COLO668 (cell line): Measurements from ENCODE around the gene TSEN54.
A peak's percentile ranks its signal among the peaks of the same experiment; 100 is the strongest.

Source experiments
- DNase-seq: peaks from one replicate; lab custom pipeline; 2025; ENCODE audit not compliant: unreplicated experiment; lab: John Stamatoyannopoulos, UW

The TSEN54 gene

DNA sequence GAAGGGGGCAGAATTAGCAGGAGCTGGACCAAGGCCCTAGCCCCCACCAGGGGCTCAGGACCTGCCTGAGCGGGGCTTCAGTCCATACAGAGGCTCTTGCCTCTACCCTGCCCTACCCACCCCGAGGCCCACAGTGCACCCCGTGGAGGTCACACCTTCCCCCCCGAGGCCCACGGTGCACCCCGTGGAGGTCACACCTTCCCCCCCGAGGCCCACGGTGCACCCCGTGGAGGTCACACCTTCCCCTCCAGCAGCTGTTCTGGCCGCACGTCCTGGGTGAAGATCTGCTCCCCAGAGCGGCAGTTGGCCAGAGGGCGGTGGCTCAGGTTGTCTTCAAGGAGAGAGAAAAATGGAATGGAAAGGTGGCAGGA is 12.4 kb upstream of the TSEN54 start:
- DNase-seq: no peak

DNA sequence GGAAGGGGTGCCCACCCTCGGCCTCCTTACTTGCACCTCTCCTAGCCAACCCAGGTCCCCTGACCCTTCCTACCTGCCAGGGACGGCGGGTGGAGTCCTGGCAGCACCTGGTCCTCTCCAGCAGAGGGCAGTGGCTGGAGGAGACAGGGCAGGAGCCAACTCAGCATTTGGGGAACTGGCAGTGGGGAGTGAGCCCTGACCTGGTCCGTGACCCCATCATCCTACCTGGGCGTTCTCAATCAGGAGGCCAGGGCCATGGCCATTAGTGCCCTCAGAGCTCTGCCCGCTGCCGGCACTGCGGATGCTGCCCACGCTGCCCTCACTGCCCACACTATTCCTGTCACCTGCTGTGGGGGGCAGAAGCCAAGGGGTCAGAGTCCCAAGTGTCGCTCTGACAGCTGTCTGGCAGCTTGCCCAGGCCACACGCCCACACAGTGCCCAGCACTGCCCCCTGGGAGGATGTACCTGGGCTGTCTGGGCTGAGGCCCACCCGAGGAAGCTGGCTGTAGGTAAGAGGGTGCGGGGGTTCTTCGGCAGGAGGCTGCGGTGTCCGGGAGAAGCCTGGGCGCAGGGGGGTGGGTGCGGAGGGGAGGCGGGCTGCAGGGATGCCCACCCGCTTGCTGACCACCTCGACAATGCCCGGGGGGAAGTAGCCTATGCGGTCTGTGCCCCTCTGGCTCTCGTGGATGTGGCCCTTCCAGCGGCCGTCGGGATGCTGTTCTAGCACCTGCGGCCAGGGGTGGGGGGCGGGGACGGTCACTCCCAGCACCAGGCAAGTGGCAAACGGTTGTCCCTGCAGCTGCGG is 11.8 kb upstream of the TSEN54 start:
- DNase-seq: peak; percentile 24

DNA sequence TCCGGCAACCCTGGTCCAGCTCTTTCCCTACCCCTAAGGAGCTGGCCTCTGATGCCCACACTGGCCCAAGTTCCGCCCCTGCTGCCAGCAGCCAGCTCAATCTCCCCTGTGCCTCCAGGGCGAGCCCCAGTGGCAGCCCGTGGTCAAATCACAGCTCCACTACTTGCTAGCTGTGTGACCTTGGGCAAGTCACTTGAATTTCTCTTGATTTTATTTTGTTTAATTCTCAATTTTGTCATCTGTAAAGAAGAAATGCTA is 11.2 kb upstream of the TSEN54 start:
- DNase-seq: no peak

DNA sequence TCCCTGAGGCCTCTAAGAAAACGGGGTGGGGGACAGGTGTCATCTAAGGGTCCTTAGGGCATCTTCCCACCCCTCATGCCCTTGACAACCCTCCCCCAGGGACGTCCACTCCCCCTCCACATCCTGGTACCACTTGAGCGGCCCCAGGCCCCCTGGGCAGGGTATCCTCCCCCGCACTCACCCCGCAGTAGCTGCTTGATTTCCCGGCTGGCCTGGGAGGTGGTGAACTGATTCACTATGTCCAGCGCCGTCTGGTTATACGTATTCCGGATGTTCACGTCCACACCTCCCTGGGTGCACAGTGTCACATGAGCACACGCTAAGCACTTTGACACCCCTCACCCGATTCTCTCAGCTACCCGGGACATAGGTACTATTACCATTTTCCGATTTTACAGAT is 10.7 kb upstream of the TSEN54 start:
- DNase-seq: no peak

DNA sequence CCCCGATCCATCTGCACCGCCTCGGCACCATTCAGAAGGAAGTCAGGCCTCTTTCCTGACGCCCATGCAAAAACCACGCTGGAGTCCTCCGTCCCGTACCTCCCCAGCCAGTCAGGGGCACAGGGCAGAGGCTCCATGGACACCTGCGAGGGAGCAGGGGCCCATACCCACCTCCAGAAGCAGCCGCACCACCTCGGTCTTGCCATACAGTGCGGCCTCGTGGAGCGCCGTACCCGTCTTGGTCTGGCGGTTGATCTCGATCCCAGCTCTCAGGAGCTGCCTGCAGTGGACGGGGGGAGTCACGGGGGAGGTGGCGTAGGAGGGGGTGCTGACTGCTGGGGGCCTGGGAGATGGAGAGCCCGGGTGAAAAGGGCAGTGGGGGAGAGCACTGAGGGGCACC is 10.2 kb upstream of the TSEN54 start:
- no peak for DNase-seq

DNA sequence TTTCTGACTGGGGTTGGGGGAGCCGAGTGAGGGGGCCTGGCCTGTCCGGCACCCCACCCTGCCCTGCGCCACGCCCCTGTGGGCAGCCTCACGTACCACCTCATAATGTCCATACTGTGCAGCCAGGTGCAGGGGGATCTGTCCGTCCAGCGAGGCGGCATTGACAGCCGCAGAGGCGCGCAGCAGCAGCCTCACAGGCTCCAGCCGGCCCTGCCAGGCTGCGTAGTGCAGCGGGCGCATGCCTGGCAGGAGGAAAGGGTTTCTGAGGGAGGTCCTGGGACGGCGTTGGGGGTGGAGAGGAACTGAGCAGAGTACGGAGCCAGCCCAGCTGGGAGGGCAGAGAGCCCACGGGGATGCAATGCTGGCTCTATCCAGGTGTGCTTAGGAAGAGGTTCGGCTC is 9.4 kb upstream of the TSEN54 start:
- DNase-seq: no peak

DNA sequence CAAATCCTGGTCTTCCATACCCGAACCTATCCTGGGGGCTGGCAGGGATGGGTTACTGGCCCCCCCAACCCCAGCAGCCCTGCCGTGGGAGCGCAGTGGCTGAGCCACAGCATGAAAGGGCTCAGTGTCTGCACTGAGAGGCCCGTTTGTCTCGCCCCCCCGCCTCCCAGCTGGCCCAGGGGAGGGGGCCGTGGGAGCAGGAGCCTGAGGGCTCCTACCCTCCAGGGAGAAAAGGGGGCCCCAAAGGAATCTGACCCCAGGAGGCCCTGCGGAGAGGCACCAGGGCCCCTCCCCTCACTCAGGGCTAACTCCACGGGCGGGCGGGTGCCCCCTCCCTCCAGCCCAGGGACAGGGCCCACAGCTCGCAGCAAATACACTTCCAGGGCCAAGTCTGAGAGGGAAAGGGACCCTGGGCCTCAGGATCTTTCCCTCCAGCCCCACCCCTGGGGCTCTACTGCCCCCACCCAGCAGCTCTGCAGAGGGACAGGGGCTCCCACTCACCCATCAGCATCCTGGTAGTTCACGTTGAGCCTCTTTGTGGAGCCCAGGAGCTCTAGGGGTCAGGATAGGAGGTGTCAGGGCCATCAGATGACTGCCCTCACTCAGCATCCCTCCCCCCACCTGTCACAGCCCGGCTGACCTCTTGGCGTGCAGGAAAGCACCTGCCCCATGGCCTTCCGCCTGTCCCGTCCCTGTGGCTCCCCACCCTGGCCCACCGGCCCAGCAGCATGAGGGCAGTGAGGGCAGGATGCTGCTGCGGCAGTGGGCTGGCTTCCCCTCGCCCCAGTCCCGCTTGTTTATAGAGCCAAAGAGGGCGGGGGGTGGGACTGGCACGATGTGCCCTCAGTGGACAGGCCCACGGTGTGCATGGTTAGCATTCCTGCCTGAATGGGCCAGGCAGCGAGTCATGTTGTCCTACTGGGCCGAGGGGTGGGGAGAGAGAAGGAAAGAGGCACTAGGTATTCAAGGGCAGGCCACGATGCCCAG is 8.3 kb upstream of the TSEN54 start:
- DNase-seq: no peak

DNA sequence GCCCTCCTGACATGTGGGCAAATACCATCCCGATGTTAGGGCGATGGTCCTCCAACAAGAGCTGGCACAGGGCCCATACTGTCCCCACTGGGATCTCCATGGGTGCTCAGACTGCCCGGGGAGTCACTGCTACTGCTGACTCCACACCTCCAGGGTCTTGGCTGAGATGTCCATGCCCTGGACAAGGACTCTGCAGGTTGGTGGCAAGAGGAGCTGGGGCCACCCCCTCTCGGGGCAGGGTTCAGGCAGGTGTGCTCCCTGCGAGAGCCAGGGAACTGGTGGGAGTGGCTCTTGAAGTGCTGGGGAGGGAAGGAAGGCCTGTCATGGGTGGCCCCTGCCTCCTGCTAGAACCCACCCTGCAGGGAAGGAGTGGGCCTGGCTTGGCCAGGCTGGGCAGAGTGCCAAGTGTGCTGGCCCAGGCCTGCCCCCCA is 7.4 kb upstream of the TSEN54 start:
- no peak for DNase-seq

DNA sequence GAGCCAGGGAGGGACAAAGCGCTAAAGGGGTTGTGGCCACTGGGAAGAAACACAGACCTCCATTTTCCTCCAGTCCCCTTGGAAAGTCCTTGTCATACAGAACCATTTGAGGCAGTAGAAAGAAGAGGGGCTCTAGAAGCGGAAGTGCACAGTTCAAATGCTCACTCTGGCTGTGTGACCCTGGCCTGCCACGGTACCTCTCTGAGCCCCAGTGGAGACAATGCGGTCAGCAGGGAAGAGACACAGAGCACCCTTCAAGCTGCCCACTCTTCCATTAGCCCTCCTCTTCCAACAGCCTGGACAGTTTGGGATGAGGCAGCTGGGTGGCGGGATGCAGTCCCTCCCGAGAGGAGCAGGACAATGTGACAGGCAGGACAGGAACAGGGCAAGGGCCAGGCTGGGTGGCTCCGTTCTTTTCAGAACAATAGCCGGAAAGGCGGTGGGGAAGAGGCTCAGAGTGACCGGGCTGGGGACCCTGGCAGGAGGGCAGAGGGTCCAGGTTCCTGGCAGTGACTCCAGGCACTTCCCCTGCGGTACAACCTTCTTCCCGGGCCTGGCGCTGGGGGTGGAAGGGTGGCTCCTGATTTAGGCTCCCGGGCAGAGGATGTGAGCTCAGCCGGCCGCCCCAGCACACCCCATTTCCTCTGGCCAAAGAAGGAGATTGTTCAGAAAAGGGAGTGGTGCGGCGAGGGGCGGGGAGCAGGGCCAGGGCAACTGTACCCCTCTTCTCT is 6.6 kb upstream of the TSEN54 start:
- DNase-seq: no peak

DNA sequence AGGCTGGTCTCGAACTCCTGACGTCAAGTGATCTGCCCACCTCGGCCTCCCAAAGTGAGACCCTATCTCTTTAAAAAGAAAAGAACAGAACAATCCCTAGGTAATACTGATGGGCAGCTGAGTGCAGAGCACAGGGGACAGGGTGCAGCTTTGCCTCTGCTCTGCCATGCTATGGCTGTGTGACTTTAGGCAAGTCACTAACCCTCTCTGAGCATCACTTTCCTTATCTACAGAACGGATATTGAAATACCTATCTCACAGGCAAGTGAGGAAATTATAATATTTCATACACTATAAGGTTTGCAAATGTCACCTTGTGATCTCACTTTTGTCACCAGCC is 5.1 kb upstream of the TSEN54 start:
- DNase-seq: no peak

DNA sequence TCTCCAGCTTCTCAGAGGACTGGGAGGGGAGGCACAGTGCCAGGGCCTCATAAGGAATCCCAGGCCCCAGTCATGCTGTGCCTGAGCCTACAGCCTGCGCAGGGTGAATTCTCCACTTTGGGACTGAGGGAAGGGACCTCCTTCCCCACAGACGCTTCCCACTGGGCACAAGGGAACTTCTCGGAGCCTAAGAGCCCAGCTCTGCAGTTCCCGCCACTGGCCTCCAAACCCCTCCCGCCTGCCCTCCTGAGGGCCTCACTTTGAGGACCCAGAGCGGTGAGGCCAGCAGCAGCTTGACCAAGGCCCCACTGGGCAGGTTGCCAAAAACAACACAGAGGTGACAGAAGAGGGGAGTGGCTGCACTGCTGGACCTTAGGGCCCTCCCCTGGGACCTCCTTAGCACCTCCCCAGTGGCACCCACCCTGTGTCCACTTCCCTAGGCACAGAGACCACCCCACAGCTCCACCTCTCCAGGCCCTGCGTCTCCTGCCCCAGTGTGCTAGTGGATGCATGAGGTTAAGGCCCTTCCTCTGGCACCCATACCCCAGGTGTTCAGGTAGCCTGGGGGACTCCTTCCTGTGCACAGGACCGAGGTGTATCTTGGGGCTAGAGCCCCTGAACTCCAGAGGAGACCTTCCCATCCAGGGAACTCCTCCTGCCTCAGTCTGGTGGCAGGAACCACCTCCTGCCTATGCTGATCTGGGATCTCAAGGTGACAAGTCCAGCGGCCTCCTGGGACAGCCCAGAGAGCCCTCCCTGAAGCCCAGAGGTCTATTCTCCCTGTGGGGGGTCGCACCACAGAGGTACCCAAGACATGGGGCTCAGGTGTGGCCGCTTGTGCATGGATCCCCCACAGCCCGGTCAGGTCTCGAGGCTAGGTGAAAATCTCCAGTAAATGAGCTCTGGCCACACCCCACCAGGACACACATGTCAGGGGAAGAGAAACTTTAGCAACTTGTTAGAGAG is 4.4 kb upstream of the TSEN54 start:
- DNase-seq: peak; percentile 38

DNA sequence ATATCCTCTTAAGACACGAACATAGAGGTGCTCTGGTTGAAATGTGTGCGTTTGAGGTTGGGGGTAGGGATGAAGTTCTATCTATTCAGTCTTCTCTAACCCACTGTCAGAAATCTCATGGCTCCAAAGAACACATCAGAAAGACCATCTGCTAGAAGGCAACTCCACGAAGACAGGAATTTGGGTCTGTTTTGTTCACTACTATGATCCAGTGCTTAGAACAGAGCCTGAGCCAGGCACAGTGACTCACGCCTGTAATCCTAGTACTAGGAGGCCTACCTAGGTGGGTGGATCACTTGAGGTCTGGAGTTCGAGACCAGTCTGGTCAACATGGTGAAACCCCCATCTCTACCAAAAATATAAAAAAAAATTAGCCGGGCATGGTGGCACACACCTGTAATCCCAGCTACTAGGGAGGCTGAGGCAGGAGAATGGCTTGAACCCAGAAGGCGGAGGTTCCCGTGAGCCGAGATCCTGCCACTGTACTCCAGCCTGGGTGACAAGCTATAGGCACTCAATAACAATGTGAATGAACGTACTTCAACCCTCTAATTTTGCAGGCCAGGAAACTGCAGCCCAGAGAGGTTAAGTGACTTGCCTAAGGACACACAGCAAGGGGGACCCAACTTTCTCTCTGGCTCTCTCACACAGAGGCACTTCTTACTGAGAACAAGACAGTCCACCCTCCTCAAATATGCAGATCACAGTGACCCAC is 3.2 kb upstream of the TSEN54 start:
- DNase-seq: no peak

DNA sequence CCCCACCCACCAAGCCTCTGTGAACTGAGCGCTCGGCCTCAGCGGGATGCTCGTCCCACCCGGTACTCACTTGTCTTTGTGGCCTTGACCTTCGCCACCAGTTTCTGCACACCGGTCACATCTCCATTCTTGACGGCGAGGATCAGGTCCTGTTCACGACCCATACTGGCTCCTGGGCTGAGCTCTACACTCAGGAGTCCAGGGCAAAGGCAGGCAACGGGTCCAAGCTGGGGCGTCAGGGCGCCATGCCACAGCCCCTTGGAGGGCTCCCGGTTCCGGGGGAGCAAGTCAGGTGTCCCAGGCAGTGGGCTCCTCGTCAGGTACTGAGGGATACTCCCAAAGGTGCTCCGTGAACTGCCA is 2.7 kb upstream of the TSEN54 start:
- DNase-seq: no peak

DNA sequence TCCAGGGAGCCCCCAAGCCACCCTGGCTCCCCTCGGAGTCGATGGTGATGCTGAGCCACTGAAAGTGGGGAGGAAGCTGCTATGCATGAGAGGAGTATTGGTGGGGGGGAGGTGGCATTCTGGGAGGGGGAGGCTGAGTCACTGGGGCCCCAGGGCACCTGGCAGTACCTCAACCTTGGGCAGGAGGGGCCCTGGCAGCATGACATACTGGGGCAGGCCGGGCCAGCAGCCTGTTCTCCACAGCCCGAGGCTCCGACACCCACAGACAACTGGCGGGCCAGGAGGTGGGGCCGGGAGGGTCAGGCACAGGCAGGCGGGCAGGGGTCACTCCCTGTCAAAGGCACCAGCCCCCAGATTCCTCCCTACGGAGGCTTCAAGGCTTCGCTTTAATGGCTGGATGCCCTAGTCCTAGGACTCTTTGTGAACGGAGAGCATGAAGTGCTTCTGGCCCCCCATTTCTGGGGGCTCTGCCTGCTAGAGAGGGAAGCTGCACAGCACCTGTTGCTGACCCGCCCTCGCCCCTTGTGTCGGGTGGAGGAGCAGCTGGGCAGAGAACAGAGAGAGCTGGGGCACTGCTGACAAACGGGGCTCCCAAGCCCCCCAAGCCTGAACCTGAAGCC is 1.9 kb upstream of the TSEN54 start:
- DNase-seq: peak; percentile 32

DNA sequence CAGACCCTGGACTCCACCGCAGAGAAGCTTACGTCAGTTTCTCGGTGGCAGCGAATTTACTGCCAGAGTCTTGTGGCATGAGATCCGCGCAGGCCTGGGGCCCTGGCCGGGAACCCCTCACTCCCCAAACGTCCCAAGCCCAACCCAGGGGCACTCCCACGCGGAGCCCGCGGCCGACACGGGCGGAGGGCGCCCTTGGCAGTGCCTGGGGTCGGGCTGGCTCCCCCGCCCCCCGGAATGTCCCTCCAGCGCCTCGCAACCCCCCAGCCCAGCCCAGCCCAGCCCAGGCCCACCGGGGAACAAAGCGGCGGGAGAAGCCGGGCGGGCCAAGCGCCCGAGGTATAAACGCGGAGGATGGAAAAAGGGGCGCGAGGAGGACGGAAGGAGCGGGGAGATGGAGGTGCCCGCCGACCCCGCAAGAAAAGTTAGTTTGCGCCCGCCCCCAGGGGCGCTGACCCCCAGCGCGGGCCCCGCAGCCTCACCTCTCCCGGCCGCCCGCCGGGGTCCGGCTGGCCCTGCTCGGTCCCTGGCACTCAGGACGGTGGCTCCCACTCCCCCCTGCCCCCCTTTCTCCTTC is 1.3 kb upstream of the TSEN54 start:
- no peak for DNase-seq

DNA sequence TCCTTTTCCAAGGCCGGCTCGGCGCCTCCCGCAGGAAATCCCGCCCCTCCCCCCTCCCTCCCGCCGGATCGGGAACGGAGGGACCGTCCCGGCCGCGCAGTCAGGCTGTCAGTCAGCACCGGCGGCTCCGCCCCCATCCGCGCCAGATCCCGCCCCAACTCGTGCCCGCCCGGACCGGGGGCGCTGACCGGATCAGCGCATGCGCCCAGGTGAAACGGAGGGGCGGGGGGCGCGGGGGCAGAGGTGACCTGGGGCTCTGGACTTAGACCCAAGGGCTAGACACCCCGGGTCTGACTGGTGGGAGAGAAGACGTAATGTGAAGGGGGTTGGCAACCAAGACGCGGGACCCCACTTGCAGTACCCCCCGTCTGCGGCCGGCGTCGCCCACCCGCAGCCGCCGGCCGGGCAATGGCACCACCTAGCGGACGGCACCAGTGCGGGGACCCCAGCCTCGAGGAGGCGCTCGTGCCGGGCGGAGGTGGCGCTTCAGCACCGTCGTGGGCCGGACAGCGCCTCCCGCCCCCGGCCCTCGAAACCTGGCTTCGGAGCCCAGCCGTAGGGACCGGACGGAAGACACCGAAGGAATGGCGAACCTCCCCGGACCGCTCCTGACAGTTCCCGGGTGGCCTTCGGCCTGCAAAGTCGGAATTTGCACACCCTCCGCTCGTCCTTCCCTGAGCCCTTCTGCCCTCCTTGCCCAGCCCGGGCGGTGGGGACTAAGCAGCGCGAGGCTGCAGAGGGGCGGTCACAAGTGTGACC is 653 bp upstream of the TSEN54 start, which contains the start of gene CASKIN2:
Gene CASKIN2 (minus strand): TSS at position 42 of the 759 bp plus-strand sequence. CDS start 1,733 bp downstream, outside the sequence.
- DNase-seq: peak; percentile 90

DNA sequence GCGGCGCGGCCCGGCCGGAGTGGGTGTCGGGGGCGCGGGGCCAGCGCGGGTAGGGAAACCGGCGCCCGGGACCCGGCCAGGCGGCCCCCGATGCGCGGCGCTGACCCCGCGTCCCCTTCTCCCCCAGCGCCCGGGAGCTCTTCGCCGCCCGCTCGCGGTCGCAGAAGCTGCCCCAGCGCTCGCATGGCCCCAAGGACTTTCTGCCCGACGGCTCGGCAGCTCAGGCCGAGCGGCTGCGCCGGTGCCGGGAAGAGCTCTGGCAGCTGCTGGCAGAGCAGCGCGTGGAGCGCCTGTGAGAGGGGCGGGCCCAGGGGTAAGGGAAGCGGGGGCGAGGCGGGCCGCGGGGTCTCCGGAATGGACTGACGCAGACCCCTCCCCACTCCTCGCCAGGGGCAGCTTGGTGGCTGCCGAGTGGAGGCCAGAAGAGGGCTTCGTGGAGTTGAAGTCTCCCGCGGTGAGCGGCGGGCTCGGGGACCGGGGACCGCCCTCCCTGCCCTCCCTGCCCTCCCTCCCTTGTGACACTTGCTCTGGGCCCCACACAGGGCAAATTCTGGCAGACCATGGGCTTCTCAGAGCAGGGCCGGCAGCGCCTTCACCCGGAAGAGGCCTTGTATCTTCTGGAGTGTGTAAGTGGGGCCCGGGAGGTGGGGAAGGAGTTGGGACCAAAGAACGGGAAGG is 430 bp downstream of the TSEN54 start:
- DNase-seq: peak; percentile 43

DNA sequence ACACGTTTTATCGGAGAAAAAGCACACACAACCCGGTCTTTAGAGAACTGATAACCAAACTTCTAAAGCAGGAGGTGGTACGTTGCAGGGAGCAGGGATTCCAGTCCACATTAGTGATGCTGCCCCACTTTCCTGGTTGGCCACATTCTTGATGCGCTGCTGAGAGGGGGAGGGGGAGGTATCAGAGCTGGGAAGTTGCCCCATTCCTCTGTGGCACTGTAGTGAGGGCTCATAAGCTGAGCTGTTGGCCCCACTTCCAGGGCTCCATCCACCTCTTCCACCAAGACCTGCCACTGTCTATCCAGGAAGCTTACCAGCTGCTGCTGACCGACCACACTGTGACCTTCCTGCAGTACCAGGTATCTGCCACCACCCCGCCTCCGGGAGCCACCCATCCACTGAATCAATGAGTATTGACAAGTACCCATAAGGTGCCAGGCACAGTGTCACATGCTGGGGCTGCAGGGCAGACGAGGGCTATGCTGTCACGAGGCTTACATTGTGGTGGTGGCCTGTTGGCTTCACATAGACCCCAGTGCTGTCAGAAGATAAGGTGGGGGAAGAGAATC is 1.1 kb downstream of the TSEN54 start:
- peak; percentile 43 for DNase-seq
